HG02981 (cell line): ENCODE measurements around the gene RSF1.

ENCODE experiments used
- ATAC-seq: cut with Tn5 transposase; IDR thresholded peaks from one replicate; pipeline ENCODE4 v1.9.1; 2021; ENCODE audit warnings: mild to moderate bottlenecking, moderate library complexity; ENCODE audit not compliant: unreplicated experiment

RSF1 gene

GRCh38 chr11:77750394-77751156, 69.9 kb downstream of the RSF1 start:
- ATAC-seq: no peak

DNA sequence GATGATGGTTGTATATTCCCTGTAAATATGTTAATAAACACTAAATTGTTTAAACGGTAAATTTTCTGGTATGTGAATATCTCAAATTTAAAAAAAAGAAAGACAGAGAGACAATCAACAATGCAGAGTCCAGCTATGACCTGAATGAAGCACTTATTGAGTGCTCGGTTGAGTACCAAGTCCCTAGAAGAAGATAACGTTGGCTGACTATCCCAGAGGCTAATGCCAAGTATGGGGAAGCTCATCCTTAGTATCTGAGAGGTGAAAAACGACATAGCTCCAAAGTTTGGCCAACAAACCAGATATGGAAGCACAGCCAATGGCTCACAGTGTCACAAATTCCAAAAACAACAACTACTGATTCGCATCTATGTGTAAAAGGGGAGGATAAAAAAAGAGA, 71.3 kb downstream of the RSF1 start:
- ATAC-seq: no peak

GRCh38 chr11:77748266-77748665, 72.3 kb downstream of the RSF1 start:
- no peak for ATAC-seq

DNA sequence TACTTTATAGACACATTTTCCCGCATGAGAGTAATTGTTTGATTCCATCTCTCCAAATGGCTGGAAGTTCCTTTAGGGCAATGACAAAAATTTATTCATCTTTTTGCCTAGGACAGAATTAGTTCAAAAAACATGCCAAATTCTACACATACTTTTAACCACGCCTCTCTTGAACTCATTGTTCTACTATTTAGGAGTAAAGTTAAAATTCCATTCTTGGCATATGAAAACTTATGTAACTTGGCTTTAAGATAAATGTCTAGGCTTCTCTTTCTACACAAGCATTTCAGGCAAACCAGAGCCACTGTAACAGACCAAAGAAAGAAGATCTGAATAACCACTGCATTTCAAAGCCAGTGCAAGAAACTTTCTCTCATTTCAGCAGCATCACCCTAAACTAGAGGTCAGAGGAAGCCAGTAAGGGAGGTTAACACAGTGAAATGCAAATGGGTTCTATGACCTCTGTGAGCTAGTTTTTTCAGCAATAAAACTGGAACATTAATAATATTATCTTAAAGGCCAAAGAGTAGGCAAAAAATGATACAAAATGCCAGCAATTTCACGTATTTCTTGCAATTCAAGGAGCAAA, 73.0 kb downstream of the RSF1 start:
- no peak for ATAC-seq

- no peak for ATAC-seq
Observed at GRCh38 chr11:77736473-77736872, 84.0 kb downstream of the RSF1 start.

DNA sequence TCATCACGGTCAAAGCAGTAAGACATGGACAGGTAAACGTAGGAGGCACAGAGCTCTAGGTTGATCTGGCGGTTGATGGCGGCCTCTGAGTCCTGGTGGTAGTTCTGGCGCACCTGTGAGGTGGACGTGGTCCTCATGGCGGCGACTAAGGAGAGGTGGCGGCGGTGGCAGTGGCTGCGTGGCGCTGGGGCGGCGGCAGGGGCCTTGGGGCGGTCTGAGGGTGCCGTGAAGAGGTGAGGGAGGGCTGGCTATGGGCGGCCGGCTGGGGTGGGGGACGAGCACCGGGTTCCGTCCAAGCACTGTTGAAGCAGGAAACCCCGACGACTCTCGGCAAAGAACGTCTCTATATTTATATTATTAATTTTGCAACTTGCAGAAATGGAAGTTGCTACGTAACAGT, 85.6 kb downstream of the RSF1 start:
- no peak for ATAC-seq

DNA sequence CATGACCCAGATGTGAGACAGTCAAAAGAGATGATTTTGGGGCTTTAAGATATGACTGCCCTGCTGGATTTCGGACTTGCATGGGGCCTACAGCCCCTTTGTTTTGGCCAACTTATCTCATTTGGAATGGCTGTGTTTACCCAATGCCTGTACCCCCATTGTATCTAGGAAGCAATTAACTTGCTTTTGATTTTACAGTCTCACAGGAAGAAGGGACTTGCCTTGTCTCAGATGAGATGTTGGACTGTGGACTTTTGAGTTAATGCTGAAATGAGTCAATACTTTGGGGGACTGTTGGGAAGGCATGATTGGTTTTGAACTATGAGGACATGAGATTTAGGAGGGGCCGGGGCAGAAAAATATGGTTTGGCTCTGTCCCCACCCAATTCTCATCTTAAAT, 88.4 kb downstream of the RSF1 start:
- ATAC-seq: no peak

GRCh38 chr11:77730789-77731188, 89.7 kb downstream of the RSF1 start:
- no peak for ATAC-seq

DNA sequence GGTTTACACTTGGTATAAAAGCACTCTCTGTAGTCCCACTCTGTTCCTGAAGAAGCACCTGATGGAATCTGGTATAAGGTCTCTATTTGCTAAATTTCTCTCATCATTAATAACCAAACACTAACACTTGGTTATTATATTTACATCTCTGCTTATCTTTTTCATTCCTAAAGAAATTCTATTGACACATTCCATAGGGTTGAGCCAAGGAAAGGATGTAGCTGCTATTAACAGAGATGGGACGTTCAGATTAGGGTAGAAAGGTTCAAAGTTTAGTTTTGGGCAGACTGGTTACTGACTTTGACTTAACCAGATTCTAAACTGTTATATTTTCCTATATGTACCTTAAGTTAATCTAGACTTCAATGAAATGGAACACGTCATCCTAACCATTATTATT, 91.5 kb downstream of the RSF1 start:
- no peak for ATAC-seq

DNA sequence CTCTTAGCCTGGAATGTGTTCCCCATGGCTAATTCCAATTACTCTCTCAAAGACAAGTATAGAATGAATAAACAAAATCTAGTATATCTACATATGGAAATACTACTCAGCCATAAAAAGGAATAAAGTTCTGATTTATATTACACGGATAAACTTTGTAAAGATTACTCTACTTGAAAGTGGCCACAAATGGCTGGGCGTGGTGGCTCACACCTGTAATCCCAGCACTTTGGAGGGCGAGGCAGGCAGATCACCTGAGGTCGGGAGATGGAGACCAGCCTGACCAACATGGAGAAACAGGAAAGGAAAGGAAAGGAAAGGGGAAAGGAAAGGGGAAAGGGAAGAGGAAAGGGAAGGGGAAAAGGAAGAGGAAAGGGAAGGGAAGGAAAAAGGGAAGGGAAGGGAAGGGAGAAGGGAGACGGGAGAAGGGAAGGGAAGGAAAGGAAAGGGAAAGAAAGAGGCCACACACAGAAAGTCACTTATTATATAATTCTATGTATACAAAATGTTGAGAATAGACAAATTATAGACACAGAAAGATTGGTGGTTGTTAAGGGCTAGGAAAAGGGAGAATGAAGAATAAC, 92.2 kb downstream of the RSF1 start:
- no peak for ATAC-seq

DNA sequence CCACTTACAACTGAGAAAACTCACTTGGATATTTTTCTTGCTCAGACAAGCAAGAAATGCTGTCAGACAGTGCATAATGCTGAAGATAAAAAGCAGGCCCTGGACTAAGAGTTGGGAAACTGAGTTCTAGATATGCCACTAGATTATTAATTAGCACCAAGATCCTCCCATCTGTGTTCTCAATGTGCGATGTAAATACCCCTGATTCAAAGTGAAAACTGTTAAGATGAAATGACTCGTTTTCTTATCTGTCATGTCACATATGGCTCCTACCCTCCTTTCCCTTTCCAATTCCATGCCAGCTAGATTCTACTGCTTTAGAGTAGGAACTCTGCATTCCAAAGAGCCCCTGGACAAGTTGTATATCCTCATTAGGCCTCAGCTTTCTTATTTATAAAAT, 94.0 kb downstream of the RSF1 start:
- ATAC-seq: no peak

DNA sequence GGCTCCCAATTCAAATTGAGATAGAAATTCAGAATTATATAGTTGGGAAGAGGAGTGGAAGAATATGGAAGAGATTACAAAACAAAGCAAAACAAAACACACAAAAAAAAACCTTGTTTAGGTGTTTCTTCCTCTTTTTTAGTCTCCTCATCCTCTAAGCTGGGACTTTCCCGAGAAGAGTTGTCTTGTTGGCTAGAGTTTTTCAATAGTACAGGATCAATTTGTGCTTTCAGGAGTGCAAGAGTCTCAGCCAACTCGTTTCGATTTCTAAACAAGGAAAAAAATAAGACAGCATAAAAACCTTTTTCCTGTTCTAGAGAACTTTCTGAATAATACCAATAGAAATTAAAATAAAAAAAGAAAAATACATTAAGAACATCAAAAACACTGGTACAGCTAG, 95.1 kb downstream of the RSF1 start:
- no peak for ATAC-seq

DNA sequence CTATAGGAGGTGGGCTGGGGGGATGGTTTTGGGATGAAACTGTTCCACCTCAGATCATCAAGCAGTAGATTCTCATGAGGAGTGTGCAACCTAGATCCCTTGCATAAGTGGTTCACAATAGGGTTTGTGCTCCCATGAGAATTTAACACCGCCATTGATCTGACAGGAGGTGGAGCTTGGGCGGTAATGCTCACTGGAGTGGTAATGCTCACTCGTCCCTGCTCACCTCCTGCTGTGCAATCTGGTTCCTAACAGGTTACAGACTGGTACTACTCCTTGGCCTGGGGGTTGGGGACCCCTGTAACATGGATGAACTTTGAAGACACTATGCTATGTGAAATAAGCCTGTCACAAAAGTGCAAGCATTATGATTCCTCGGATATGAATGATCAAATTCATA, 95.9 kb downstream of the RSF1 start:
- no peak for ATAC-seq

DNA sequence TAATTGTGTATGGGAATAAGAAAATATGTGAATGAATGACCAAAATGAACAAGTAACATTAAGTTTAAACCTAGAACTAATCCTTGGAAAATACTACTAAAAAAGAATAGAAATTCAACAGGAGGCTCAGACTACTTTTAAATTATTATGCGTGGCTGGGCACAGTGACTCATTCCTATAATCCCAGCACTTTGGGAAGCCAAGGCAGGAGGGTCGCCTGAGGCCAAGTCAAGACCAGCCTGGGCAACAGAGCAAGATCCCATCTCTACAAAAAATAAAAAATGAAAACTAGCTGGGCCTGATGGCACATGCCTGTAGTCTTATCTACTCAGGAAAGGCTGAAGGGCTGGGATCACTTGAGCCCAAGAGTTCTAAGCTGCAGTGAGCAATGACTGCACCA, 97.5 kb downstream of the RSF1 start:
- ATAC-seq: no peak

DNA sequence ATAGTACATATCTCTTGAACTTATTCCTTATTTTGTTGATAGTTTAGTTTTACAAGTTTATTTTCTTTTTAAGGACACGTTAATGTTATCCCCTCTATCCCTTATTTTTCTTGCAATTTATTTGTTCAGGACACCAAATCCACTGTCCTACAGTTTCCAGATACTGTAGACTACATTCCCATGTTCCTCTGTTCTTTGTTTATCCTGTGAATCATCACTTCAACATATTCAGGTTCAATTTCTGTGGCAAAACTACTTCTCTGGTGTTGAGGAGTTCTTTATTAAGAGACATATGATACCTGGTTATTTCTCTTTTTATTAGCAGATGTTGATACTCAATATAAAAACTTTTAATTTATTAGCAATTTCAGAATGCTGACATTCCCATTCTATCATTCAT, 110.2 kb downstream of the RSF1 start:
- no peak for ATAC-seq

DNA sequence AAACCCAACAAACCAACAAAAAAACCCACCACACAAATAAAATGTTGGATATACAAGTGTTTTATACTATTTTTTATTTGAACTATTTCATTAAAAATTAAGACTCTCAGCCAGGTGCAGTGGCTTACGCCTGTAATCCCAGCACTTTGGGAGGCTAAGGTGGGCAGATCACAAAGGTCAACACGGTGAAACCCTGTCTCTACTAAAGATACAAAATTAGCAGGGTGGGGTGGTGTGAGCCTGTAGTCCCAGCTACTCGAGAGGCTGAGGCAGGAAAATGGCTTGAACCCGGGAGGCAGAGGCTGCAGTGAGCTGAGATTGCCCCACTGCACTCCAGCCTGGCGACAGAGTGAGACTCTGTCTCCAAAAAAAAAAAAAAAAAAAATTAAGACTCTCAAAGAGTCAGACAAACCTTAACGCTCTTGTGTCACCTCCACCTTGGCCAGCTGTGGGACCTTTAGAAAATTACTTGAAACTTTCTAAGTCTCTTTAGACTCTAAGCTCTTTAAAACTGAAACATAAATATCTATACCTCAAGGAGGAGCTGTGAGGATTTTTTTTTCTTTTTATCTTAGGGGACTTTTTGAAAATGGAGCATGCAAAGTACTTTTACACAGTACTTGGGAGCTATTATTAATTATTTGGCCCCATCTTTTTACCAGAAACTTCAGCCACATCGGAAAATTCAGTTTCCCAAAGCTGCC, 114.5 kb downstream of the RSF1 start:
- ATAC-seq: no peak

GRCh38 chr11:77705195-77705875, 115.2 kb downstream of the RSF1 start:
- no peak for ATAC-seq

- ATAC-seq: no peak
Observed at GRCh38 chr11:77704029-77704428, 116.5 kb downstream of the RSF1 start.

GRCh38 chr11:77699425-77699824, 121.1 kb downstream of the RSF1 start:
- ATAC-seq: no peak

DNA sequence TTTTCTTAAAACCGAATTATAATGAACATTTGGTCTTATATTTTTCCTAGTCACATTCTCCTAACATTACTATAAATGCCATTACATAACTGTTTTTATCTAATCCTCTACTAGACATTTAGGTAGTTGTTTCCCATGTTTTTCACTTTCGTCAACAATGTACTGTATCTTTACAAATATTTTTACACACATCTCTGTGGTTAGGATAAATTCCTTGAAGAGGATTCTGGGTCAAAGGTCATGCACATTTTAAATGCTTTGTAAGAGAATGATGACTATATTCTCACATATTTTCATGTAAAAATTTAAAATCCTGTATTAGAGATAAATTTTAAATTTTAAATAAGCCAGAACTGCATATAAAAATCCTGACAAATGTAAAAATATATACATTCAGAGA, 121.6 kb downstream of the RSF1 start:
- no peak for ATAC-seq

- ATAC-seq: no peak
Observed at GRCh38 chr11:77697865-77698264, 122.7 kb downstream of the RSF1 start.
